WTC11 (cell line): ENCODE results near the gene ESM1. TPM values are rescaled to one million over a fixed set of nuclear protein-coding genes. Genes with fewer than 3 reads are reported as not detected.

Experiments
- ATAC-seq: fragments of 200-7000 bp; cut with Tn5 transposase; 2 replicates; pipeline ENCODE4 v1.10.0; 2021; ENCODE audit warnings: mild to moderate bottlenecking, moderate library complexity
- CTCF ChIA-PET: fragments of 300-600 bp; sonication (Branson Sonifier 250); formaldehyde crosslinking; loops from one replicate; lab custom pipeline; 2021; ENCODE audit warnings: antibody characterized with exemption; lab: Charles Lee
- POLR2A ChIA-PET: fragments of 350-600 bp; sonication (Branson Sonifier 250); formaldehyde crosslinking; loops from one replicate; lab custom pipeline; 2021; ENCODE audit warnings: antibody characterized with exemption; lab: Charles Lee
- DNase-seq: peaks from one replicate; pipeline ENCODE4 v3.0.0; 2021; ENCODE audit warnings: low spot score
- H3K27ac Mint-ChIP-seq: 2 replicates; pipeline ENCODE4 v1.8.0; 2021; ENCODE audit warnings: mixed read lengths
- H3K27me3 Mint-ChIP-seq: 2 replicates; pipeline ENCODE4 v1.8.0; 2021; ENCODE audit warnings: low read depth, mild to moderate bottlenecking, moderate library complexity, mixed read lengths
- H3K36me3 Mint-ChIP-seq: 2 replicates; pipeline ENCODE4 v1.8.0; 2021; ENCODE audit warnings: mixed read lengths
- H3K4me1 Mint-ChIP-seq: 2 replicates; pipeline ENCODE4 v1.8.0; 2022; ENCODE audit warnings: mixed read lengths
- H3K4me3 Mint-ChIP-seq: 2 replicates; pipeline ENCODE4 v1.8.0; 2021; ENCODE audit warnings: mild to moderate bottlenecking, moderate library complexity, mixed read lengths
- H3K9me3 Mint-ChIP-seq: 2 replicates; pipeline ENCODE4 v1.8.0; 2021; ENCODE audit warnings: mixed read lengths
- AR ChIP-seq: fragments of 250-450 bp; sonication (Bioruptor Pico); IDR thresholded peaks from 2 replicates; pipeline ENCODE4 v1.9.0; 2021; ENCODE audit warnings: mild to moderate bottlenecking
- FOXK1 ChIP-seq: sonication (generic); formaldehyde crosslinking; IDR thresholded peaks from 2 replicates; pipeline ENCODE4 v1.8.0; 2022; ENCODE audit warnings: mild to moderate bottlenecking, moderate library complexity, missing genetic modification reagents
- GABPB1 ChIP-seq: sonication (generic); formaldehyde crosslinking; IDR thresholded peaks from 2 replicates; pipeline ENCODE4 v1.8.1; 2023; ENCODE audit warnings: mild to moderate bottlenecking, missing genetic modification reagents
- JUN ChIP-seq: sonication (generic); formaldehyde crosslinking; IDR thresholded peaks from 2 replicates; pipeline ENCODE4 v1.8.0; 2023; ENCODE audit warnings: mild to moderate bottlenecking, missing genetic modification reagents
- MLX ChIP-seq: sonication (generic); formaldehyde crosslinking; IDR thresholded peaks from 2 replicates; pipeline ENCODE4 v1.8.1; 2023; ENCODE audit warnings: mild to moderate bottlenecking, missing genetic modification reagents, moderate library complexity
- NR1H2 ChIP-seq: sonication (generic); formaldehyde crosslinking; IDR thresholded peaks from 2 replicates; pipeline ENCODE4 v1.9.0; 2021; ENCODE audit warnings: mild to moderate bottlenecking, moderate library complexity, missing genetic modification reagents
- NR2C2 ChIP-seq: sonication (generic); formaldehyde crosslinking; IDR thresholded peaks from 2 replicates; pipeline ENCODE4 v1.8.0; 2022; ENCODE audit warnings: mild to moderate bottlenecking, missing genetic modification reagents
- RORB ChIP-seq: fragments of 250-450 bp; sonication (Bioruptor Pico); IDR thresholded peaks from 2 replicates; pipeline ENCODE4 v1.9.0; 2021; ENCODE audit warnings: mild to moderate bottlenecking
- STAT6 ChIP-seq: sonication (generic); formaldehyde crosslinking; conservative IDR thresholded peaks from 2 replicates; pipeline ENCODE4 v1.8.1; 2023; ENCODE audit warnings: mild to moderate bottlenecking, low read depth, missing genetic modification reagents, moderate library complexity
- TP53 ChIP-seq: sonication (generic); formaldehyde crosslinking; IDR thresholded peaks from 2 replicates; pipeline ENCODE4 v1.8.1; 2023; ENCODE audit warnings: mild to moderate bottlenecking, missing genetic modification reagents
- ZNF416 ChIP-seq: fragments of 250-450 bp; sonication (Bioruptor Pico); IDR thresholded peaks from 2 replicates; pipeline ENCODE4 v1.9.0; 2021; ENCODE audit warnings: mild to moderate bottlenecking, inconsistent platforms
- ZNF425 ChIP-seq: fragments of 250-450 bp; sonication (Bioruptor Pico); conservative IDR thresholded peaks from 2 replicates; pipeline ENCODE4 v1.9.0; 2021; ENCODE audit warnings: mild to moderate bottlenecking
- total RNA-seq: library from RNA; stranded (reverse); gene quantifications from 3 replicates; pipeline ENCODE4 v1.2.3, GENCODE V29; 2021
- TF ChIP-seq, protein P1 (sequence below): sonication (generic); formaldehyde crosslinking; IDR thresholded peaks from 2 replicates; pipeline ENCODE4 v1.8.0; 2022; ENCODE audit warnings: mild to moderate bottlenecking, missing genetic modification reagents
- TF ChIP-seq, protein P2 (sequence below): fragments of 250-450 bp; sonication (Bioruptor Pico); IDR thresholded peaks from 2 replicates; pipeline ENCODE4 v1.9.0; 2021; ENCODE audit warnings: mild to moderate bottlenecking
- TF ChIP-seq, protein P3 (sequence below): sonication (generic); formaldehyde crosslinking; IDR thresholded peaks from 2 replicates; pipeline ENCODE4 v1.8.1; 2022; ENCODE audit warnings: missing genetic modification reagents, borderline replicate concordance

ESM1 gene
- total RNA-seq, 1 experiment from 2014 or later, result not detected

GRCh38 chr5:54956922-54957321 lies 28.5 kb downstream of the ESM1 start:
- ChIA-PET POLR2A (no interaction called here), CTCF (interaction anchor here (0.6 to 4.1 kb wide), 2 partner anchors 12 to 736 kb away, joined by 3 to 25 read pairs; no protein-coding TSS in a partner anchor)
- Mint-ChIP-seq H3K9me3 (peaks cover 13% of the 10 kb centered on the region), H3K4me1 (no peaks in the 10 kb centered on the region), H3K36me3 (no peaks in the 10 kb centered on the region; the same call in 1 of the 2 replicates), H3K27ac (no peak overlapping the region), H3K27me3 (peaks cover 9% of the 10 kb centered on the region; the same call in 1 of the 2 replicates), H3K4me3 (no peak overlapping the region)
- TF ChIP-seq, protein P1, sequence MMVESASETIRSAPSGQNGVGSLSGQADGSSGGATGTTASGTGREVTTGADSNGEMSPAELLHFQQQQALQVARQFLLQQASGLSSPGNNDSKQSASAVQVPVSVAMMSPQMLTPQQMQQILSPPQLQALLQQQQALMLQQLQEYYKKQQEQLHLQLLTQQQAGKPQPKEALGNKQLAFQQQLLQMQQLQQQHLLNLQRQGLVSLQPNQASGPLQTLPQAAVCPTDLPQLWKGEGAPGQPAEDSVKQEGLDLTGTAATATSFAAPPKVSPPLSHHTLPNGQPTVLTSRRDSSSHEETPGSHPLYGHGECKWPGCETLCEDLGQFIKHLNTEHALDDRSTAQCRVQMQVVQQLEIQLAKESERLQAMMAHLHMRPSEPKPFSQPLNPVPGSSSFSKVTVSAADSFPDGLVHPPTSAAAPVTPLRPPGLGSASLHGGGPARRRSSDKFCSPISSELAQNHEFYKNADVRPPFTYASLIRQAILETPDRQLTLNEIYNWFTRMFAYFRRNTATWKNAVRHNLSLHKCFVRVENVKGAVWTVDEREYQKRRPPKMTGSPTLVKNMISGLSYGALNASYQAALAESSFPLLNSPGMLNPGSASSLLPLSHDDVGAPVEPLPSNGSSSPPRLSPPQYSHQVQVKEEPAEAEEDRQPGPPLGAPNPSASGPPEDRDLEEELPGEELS (CRISPR knock-in tag), result no peak
- TF ChIP-seq, protein P2, sequence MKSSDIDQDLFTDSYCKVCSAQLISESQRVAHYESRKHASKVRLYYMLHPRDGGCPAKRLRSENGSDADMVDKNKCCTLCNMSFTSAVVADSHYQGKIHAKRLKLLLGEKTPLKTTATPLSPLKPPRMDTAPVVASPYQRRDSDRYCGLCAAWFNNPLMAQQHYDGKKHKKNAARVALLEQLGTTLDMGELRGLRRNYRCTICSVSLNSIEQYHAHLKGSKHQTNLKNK (CRISPR knock-in tag), result no peak
- TF ChIP-seq FOXK1 (no peak), AR (CRISPR knock-in tag) (no peak), STAT6 (no peak), TP53 (CRISPR knock-in tag) (no peak), RORB (CRISPR knock-in tag) (no peak), JUN (CRISPR knock-in tag) (no peak), NR1H2 (CRISPR knock-in tag) (no peak), ZNF425 (CRISPR knock-in tag) (no peak), MLX (no peak), NR2C2 (no peak), GABPB1 (CRISPR knock-in tag) (no peak), ZNF416 (CRISPR knock-in tag) (no peak)
- TF ChIP-seq, protein P3, sequence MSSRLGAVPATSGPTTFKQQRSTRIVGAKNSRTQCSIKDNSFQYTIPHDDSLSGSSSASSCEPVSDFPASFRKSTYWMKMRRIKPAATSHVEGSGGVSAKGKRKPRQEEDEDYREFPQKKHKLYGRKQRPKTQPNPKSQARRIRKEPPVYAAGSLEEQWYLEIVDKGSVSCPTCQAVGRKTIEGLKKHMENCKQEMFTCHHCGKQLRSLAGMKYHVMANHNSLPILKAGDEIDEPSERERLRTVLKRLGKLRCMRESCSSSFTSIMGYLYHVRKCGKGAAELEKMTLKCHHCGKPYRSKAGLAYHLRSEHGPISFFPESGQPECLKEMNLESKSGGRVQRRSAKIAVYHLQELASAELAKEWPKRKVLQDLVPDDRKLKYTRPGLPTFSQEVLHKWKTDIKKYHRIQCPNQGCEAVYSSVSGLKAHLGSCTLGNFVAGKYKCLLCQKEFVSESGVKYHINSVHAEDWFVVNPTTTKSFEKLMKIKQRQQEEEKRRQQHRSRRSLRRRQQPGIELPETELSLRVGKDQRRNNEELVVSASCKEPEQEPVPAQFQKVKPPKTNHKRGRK, result no peak
- DNase-seq (no peak), ATAC-seq (no peak)
